Aorta (tissue), 4 donors: ENCODE data around the gene KCNT1. TPM values are rescaled to one million over a fixed set of nuclear protein-coding genes. Genes with fewer than 3 reads are reported as not detected.

Source experiments
- polyA plus RNA-seq, 2 donors: library from polyadenylated mRNA; stranded (reverse); fragments of 200-250 nt; gene quantifications; one replicate each; pipeline ENCODE4 v1.2.3, GENCODE V29; 2013
- total RNA-seq, 2 donors: library from RNA; stranded (reverse); fragmentation: NEBNext Ultra II Directional; extraction: Animal tissue kit (Norgen Biotek cat#: 25700); gene quantifications; one replicate each; pipeline ENCODE4 v1.2.1, GENCODE V29; 2021
- donor health status: healthy with polysubstance abuse.
- donor health status: Bipolar disorder and iron deficiency.
- donor health status: DM: no; HTN: no; CAD: no.
- donor health status: DM: yes; HTN: yes; CAD: no.

The KCNT1 gene
- total and polyA plus RNA-seq, 4 donors = 0.16 to 0.78 TPM; not detected in 2

Other genes starting within 250 kb of the KCNT1 start
- 10 to 100 TPM; 11.4 to 14.2 TPM for gene PPP1R26, start 222.4 kb upstream of the KCNT1 start, total RNA-seq
- gene PPP1R26, start 222.4 kb upstream of the KCNT1 start, polyA plus RNA-seq = 10 to 100 TPM in 1 of 2 donors, 1 to 10 TPM in 1; 3.3 to 10.3 TPM
- 10 to 100 TPM; 16.1 to 20.5 TPM for gene MRPS2, start 201.5 kb upstream of the KCNT1 start, total RNA-seq
- 10 to 100 TPM; 15.5 to 30.5 TPM for gene MRPS2, start 201.5 kb upstream of the KCNT1 start, polyA plus RNA-seq
- gene LCN1, start 180.7 kb upstream of the KCNT1 start, total RNA-seq = under 1 TPM in 1 of 2 donors, not detected in 1; 0.81 TPM
- gene LCN1, start 180.7 kb upstream of the KCNT1 start, polyA plus RNA-seq = not detected
- gene OBP2A, start 156.1 kb upstream of the KCNT1 start, total RNA-seq = not detected
- gene OBP2A, start 156.1 kb upstream of the KCNT1 start, polyA plus RNA-seq = not detected
- gene PAEP, start 140.4 kb upstream of the KCNT1 start, total RNA-seq = not detected
- not detected for gene PAEP, start 140.4 kb upstream of the KCNT1 start, polyA plus RNA-seq
- not detected for gene GLT6D1, start 62.6 kb upstream of the KCNT1 start, total RNA-seq
- gene GLT6D1, start 62.6 kb upstream of the KCNT1 start, polyA plus RNA-seq = not detected
- not detected for gene LCN9, start 38.9 kb upstream of the KCNT1 start, total RNA-seq
- gene LCN9, start 38.9 kb upstream of the KCNT1 start, polyA plus RNA-seq = not detected
- not detected for gene SOHLH1, start 2.7 kb upstream of the KCNT1 start, total RNA-seq
- gene SOHLH1, start 2.7 kb upstream of the KCNT1 start, polyA plus RNA-seq = not detected
- 10 to 100 TPM; 26.4 to 28.0 TPM for gene CAMSAP1, start 205.4 kb downstream of the KCNT1 start, total RNA-seq
- 1 to 10 TPM; 2.5 to 5.2 TPM for gene CAMSAP1, start 205.4 kb downstream of the KCNT1 start, polyA plus RNA-seq